Measurements from ENCODE around the gene MICAL3. TPM values are rescaled to one million over a fixed set of nuclear protein-coding genes. Genes with fewer than 3 reads are reported as not detected.

Gene MICAL3
- total RNA-seq, 1 donor from 2014 or later: 47.5 TPM

GRCh38 chr22:18035751-18036150, 11.4 kb upstream of the MICAL3 start:
- DNase-seq (ENCODE audit: low read depth): no peak
- no peak for TF ChIP-seq CTCF (conservative IDR thresholded peaks at IDR 0.05; ENCODE audit: low read depth, low read length)
- H3K4me3 ChIP-seq (ENCODE audit: low read depth, low read length): no peak overlapping the region

GRCh38 chr22:18034076-18034475, 9.7 kb upstream of the MICAL3 start:
- no peak for TF ChIP-seq CTCF (conservative IDR thresholded peaks at IDR 0.05; ENCODE audit: low read depth, low read length)
- no peak overlapping the region for H3K4me3 ChIP-seq (ENCODE audit: low read depth, low read length)
- no peak for DNase-seq (ENCODE audit: low read depth)

- TF ChIP-seq CTCF (conservative IDR thresholded peaks at IDR 0.05; ENCODE audit: low read depth, low read length): peak; percentile 14
- H3K4me3 ChIP-seq (ENCODE audit: low read depth, low read length): no peak overlapping the region
- no peak for DNase-seq (ENCODE audit: low read depth)
Observed at GRCh38 chr22:18033204-18033998, 9.0 kb upstream of the MICAL3 start.

GRCh38 chr22:18032455-18033101, 8.2 kb upstream of the MICAL3 start:
- H3K4me3 ChIP-seq (ENCODE audit: low read depth, low read length): no peak overlapping the region
- TF ChIP-seq CTCF (conservative IDR thresholded peaks at IDR 0.05; ENCODE audit: low read depth, low read length): no peak
- no peak for DNase-seq (ENCODE audit: low read depth)

- no peak overlapping the region for H3K4me3 ChIP-seq (ENCODE audit: low read depth, low read length)
- no peak for TF ChIP-seq CTCF (conservative IDR thresholded peaks at IDR 0.05; ENCODE audit: low read depth, low read length)
- DNase-seq (ENCODE audit: low read depth): peak; percentile 88
Observed at GRCh38 chr22:18031695-18032454, 7.5 kb upstream of the MICAL3 start.

- no peak for DNase-seq (ENCODE audit: low read depth)
- no peak overlapping the region for H3K4me3 ChIP-seq (ENCODE audit: low read depth, low read length)
- TF ChIP-seq CTCF (conservative IDR thresholded peaks at IDR 0.05; ENCODE audit: low read depth, low read length): no peak
Observed at GRCh38 chr22:18029686-18030267, 5.4 kb upstream of the MICAL3 start.
